Loucy (cell line): Measurements from ENCODE around the gene RAI1.

ENCODE experiments used
- H2AFZ ChIP-seq: fragments of 200-600 bp; sonication (generic); 2 replicates; pipeline ENCODE4 v1.6.0; 2016; ENCODE audit warnings: antibody characterized with exemption, mild to moderate bottlenecking, low read length, moderate library complexity
- H3F3A ChIP-seq: fragments of 200-600 bp; 2 replicates; pipeline ENCODE4 v1.6.0; 2016; ENCODE audit warnings: antibody characterized with exemption, low read depth, mild to moderate bottlenecking
- H3K27me3 ChIP-seq: fragments of 200-600 bp; sonication (generic); 2 replicates; pipeline ENCODE4 v1.6.1; 2014; ENCODE audit warnings: low read length, mild to moderate bottlenecking; ENCODE audit not compliant: insufficient read depth, poor library complexity, severe bottlenecking
- H3K36me3 ChIP-seq: fragments of 200-600 bp; sonication (generic); 2 replicates; pipeline ENCODE4 v1.6.1; 2016; ENCODE audit warnings: low read length; ENCODE audit not compliant: insufficient read depth
- H3K4me1 ChIP-seq: fragments of 200-600 bp; sonication (generic); 2 replicates; pipeline ENCODE4 v1.5.1; 2014; ENCODE audit warnings: low read length, mild to moderate bottlenecking; ENCODE audit not compliant: insufficient read depth, poor library complexity, severe bottlenecking
- H3K4me2 ChIP-seq: fragments of 200-600 bp; sonication (generic); 2 replicates; pipeline ENCODE4 v1.6.0; 2014; ENCODE audit warnings: antibody characterized with exemption, low read length, low read depth, mild to moderate bottlenecking; ENCODE audit not compliant: poor library complexity, severe bottlenecking
- H3K4me3 ChIP-seq: fragments of 200-600 bp; sonication (generic); 2 replicates; pipeline ENCODE4 v1.5.1; 2014; ENCODE audit warnings: low read length, mild to moderate bottlenecking, mixed read lengths; ENCODE audit not compliant: poor library complexity, severe bottlenecking
- H3K79me2 ChIP-seq: fragments of 200-600 bp; sonication (generic); 2 replicates; pipeline ENCODE4 v1.6.1; 2014; ENCODE audit warnings: low read length; ENCODE audit not compliant: insufficient read depth
- H3K9ac ChIP-seq: fragments of 200-600 bp; sonication (generic); 2 replicates; pipeline ENCODE4 v1.6.0; 2014; ENCODE audit warnings: mild to moderate bottlenecking, low read depth, low read length, moderate library complexity; ENCODE audit not compliant: poor library complexity, severe bottlenecking
- H3K9me2 ChIP-seq: fragments of 200-600 bp; sonication (generic); replicated peaks from 2 replicates; pipeline ENCODE4 v1.6.1; 2016; ENCODE audit warnings: low read depth, low read length, mixed read lengths
- H3K9me3 ChIP-seq: fragments of 200-600 bp; sonication (generic); 2 replicates; pipeline ENCODE4 v1.6.1; 2014; ENCODE audit warnings: mild to moderate bottlenecking, antibody characterized with exemption, low read length, low read depth; ENCODE audit not compliant: insufficient read depth
- H4K20me1 ChIP-seq: fragments of 200-600 bp; sonication (generic); 2 replicates; pipeline ENCODE4 v1.6.0; 2014; ENCODE audit warnings: antibody characterized with exemption, low read length, mild to moderate bottlenecking; ENCODE audit not compliant: insufficient read depth, poor library complexity, severe bottlenecking
- EZH2phosphoT487 ChIP-seq: fragments of 200-600 bp; IDR thresholded peaks from 2 replicates; pipeline ENCODE4 v1.6.1; 2018; ENCODE audit warnings: antibody characterized with exemption, mild to moderate bottlenecking, moderate library complexity, borderline replicate concordance
- TF ChIP-seq, protein P1 (sequence below): fragments of 200-600 bp; sonication (generic); conservative IDR thresholded peaks from 2 replicates; pipeline ENCODE4 v1.5.1; 2014; ENCODE audit warnings: mild to moderate bottlenecking, antibody characterized with exemption, low read length

RAI1 gene

GRCh38 chr17:17813725-17814095 is 132.5 kb downstream of the RAI1 start:
- H4K20me1 ChIP-seq = peaks cover 8% of the 10 kb centered on the region
- H2AFZ ChIP-seq = no peak overlapping the region
- no peak overlapping the region for H3K4me3 ChIP-seq
- no peaks in the 10 kb centered on the region for H3K79me2 ChIP-seq
- H3K9me3 ChIP-seq = no peaks in the 10 kb centered on the region
- no peak overlapping the region for H3K4me2 ChIP-seq
- no peak overlapping the region for H3K9ac ChIP-seq
- H3K4me1 ChIP-seq = no peaks in the 10 kb centered on the region
- H3K27me3 ChIP-seq = no peaks in the 10 kb centered on the region
- TF ChIP-seq, protein P1, sequence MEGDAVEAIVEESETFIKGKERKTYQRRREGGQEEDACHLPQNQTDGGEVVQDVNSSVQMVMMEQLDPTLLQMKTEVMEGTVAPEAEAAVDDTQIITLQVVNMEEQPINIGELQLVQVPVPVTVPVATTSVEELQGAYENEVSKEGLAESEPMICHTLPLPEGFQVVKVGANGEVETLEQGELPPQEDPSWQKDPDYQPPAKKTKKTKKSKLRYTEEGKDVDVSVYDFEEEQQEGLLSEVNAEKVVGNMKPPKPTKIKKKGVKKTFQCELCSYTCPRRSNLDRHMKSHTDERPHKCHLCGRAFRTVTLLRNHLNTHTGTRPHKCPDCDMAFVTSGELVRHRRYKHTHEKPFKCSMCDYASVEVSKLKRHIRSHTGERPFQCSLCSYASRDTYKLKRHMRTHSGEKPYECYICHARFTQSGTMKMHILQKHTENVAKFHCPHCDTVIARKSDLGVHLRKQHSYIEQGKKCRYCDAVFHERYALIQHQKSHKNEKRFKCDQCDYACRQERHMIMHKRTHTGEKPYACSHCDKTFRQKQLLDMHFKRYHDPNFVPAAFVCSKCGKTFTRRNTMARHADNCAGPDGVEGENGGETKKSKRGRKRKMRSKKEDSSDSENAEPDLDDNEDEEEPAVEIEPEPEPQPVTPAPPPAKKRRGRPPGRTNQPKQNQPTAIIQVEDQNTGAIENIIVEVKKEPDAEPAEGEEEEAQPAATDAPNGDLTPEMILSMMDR = no peak
- no peak for TF ChIP-seq EZH2phosphoT487
- H3F3A ChIP-seq = peaks cover 4% of the 10 kb centered on the region; the same call in 1 of the 2 replicates
- H3K9me2 ChIP-seq = no peaks in the 10 kb centered on the region
- peaks cover 9% of the 10 kb centered on the region; the same call in 1 of the 2 replicates for H3K36me3 ChIP-seq

DNA sequence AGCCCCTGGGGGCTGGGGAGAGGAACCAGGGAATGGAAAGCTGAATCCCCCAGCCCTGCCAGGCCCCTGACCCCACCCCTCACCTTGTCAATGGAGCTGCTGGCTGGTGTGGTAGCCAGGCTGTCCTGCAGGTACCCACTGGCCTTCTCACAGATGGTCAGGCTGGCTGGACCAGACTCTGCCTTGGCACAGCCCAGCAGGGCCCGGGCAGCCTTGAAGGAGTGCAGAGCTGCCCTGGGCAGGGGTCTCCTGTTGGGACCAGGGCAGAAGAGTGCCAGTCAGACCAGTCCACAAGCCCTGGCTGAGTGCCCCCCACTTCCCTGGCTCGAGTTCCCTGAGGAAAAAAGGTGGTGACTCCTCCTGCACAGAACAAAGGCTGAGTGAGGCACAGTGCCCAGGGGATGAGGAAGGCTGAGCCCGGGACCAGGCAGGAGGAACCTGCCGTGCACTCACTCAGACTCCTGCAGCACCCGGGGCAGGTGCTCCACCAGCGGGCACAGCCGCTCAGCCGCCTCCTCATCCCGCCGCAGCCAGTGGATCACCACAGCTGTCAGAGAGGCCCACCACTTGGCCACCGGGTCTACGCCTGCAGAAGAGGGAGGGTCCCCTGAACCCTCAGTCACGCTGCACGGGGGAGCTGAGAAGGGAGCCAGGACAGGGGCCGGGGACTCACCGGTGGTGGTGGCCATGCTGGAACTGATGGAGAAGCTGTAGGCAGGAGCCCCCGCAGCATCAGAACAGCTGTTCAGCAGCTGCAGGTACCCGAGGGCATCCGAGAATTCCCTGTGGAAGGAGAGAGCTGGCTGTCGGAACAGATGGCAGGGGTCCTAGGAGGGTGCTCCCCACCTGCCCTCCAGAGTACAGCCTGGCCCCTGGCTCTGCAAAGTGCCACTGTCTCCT is 133.2 kb downstream of the RAI1 start:
- peaks cover 4% of the 10 kb centered on the region; the same call in 1 of the 2 replicates for H3F3A ChIP-seq
- H3K27me3 ChIP-seq = no peaks in the 10 kb centered on the region
- H3K4me1 ChIP-seq = no peaks in the 10 kb centered on the region
- no peaks in the 10 kb centered on the region; the same call in 1 of the 2 replicates for H3K79me2 ChIP-seq
- no peak overlapping the region for H3K9ac ChIP-seq
- no peak overlapping the region for H2AFZ ChIP-seq
- no peak for TF ChIP-seq EZH2phosphoT487
- TF ChIP-seq, protein P1 = no peak
- no peaks in the 10 kb centered on the region for H3K9me2 ChIP-seq
- H3K4me3 ChIP-seq = no peak overlapping the region
- peaks cover 15% of the 10 kb centered on the region; the same call in 1 of the 2 replicates for H3K36me3 ChIP-seq
- peaks cover 8% of the 10 kb centered on the region for H4K20me1 ChIP-seq
- H3K4me2 ChIP-seq = no peak overlapping the region
- H3K9me3 ChIP-seq = no peaks in the 10 kb centered on the region

DNA sequence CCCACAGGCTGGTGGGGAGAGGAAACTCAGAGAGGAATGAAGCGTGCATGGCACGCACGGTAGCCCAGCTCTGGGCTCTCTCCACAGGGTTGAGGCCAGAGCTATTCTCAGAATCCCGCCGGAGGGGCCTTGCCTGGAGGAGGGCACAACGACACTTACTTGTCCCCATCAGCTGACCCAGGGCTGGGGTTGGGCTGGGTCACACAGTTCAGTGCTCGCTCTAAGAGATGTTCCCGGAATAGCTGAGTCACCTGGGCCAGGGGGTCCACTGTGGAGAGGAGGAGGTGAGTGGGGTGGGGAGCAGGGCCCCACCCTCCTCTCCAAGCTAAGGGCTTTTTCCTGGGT is 133.8 kb downstream of the RAI1 start:
- H3F3A ChIP-seq = peaks cover 4% of the 10 kb centered on the region; the same call in 1 of the 2 replicates
- H3K9ac ChIP-seq = no peak overlapping the region
- H3K36me3 ChIP-seq = peaks cover 15% of the 10 kb centered on the region; the same call in 1 of the 2 replicates
- H4K20me1 ChIP-seq = peaks cover 11% of the 10 kb centered on the region
- no peak for TF ChIP-seq EZH2phosphoT487
- TF ChIP-seq, protein P1 = no peak
- H3K4me1 ChIP-seq = peaks cover 6% of the 10 kb centered on the region
- peaks cover 3% of the 10 kb centered on the region; the same call in 1 of the 2 replicates for H3K79me2 ChIP-seq
- no peaks in the 10 kb centered on the region for H3K9me3 ChIP-seq
- no peak overlapping the region for H3K4me3 ChIP-seq
- H2AFZ ChIP-seq = no peak overlapping the region
- no peaks in the 10 kb centered on the region for H3K9me2 ChIP-seq
- H3K27me3 ChIP-seq = no peaks in the 10 kb centered on the region
- no peak overlapping the region for H3K4me2 ChIP-seq
